Measurements from ENCODE around the gene PLIN5. TPM values are rescaled to one million over a fixed set of nuclear protein-coding genes. Genes with fewer than 3 reads are reported as not detected.

The PLIN5 gene
- polyA plus RNA-seq, 1 donor (not counting 4 experiments of a cell fraction or from before 2014, with no cell fraction given), result not detected

DNA sequence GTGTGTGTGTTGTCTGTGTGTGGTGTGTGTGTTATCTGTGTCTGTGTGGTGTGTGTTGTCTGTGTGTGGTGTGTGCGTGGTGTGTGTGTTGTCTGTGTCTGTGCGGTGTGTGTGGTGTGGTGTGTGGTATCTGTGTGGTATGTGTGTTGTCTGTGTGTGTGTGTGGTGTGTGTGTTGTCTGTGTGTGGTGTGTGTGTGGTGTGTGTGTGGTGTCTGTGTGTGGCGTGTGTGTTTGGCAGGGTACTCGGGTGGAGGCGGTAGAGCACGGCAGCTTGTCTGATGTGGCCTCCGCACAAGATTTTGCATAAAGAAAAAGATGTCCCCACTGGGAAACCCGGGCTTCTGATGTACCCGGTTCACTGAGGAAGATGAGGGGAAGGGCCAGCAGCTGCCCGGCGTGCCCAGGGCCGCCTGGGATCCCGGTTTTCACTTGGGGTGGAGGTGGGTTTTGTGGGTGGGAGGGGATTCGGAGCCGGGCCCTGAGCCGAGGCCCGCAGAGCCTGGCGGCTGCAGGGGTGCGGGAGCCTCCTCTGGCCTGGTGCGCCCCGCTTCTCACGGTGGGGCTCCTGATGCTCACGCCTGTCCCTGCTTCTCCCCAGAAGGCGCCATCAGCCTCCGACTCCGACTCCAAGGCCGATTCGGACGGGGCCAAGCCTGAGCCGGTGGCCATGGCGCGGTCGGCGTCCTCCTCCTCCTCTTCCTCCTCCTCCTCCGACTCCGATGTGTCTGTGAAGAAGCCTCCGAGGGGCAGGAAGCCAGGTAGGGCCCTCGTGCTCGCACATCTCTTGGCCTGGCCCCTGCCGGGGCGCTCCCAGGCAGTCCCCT is 41.7 kb downstream of the PLIN5 start:
- dilution Hi-C loops (cut with MboI; ENCODE audit: extremely low pct_ligation_motif_present, low sequenced_read_pairs), result no loop called here
- FAIRE-seq, result no peak

GRCh38 chr19:4492337-4493103 is 42.5 kb downstream of the PLIN5 start:
- H2AFZ ChIP-seq (ENCODE audit: control insufficient read depth, low read length), result no peak overlapping the region
- TF ChIP-seq EZH2 (IDR thresholded peaks at IDR 0.05; ENCODE audit: low read length), result no peak
- TF ChIP-seq, protein P1, sequence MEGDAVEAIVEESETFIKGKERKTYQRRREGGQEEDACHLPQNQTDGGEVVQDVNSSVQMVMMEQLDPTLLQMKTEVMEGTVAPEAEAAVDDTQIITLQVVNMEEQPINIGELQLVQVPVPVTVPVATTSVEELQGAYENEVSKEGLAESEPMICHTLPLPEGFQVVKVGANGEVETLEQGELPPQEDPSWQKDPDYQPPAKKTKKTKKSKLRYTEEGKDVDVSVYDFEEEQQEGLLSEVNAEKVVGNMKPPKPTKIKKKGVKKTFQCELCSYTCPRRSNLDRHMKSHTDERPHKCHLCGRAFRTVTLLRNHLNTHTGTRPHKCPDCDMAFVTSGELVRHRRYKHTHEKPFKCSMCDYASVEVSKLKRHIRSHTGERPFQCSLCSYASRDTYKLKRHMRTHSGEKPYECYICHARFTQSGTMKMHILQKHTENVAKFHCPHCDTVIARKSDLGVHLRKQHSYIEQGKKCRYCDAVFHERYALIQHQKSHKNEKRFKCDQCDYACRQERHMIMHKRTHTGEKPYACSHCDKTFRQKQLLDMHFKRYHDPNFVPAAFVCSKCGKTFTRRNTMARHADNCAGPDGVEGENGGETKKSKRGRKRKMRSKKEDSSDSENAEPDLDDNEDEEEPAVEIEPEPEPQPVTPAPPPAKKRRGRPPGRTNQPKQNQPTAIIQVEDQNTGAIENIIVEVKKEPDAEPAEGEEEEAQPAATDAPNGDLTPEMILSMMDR (optimal IDR thresholded peaks at IDR 0.05 in 1 of 3, IDR thresholded peaks at IDR 0.05 in 1 of 3, conservative IDR thresholded peaks at IDR 0.05 in 1 of 3; ENCODE audit: extremely low read depth in 1 of 3, insufficient read depth in 2 of 3, low read length in 3 of 3), result no peak
- H3K9ac ChIP-seq (ENCODE audit: control insufficient read depth, extremely low read depth, insufficient read depth, low read length), result no peak overlapping the region
- peaks cover 13 to 21% of the 10 kb centered on the region in 2 experiments for H3K36me3 ChIP-seq (ENCODE audit: control insufficient read depth in 2 of 2, extremely low read depth in 1 of 2, insufficient read depth in 2 of 2, low read length in 2 of 2)
- no peaks in the 10 kb centered on the region for H3K4me1 ChIP-seq (ENCODE audit: control insufficient read depth, extremely low read depth, insufficient read depth, low read length)
- H3K79me2 ChIP-seq (ENCODE audit: control insufficient read depth, insufficient read depth, low read length), result no peaks in the 10 kb centered on the region
- H3K4me3 ChIP-seq (ENCODE audit: control insufficient read depth in 2 of 3, extremely low read depth in 1 of 3, insufficient read depth in 2 of 3, low read depth in 1 of 3, low read length in 3 of 3), result no peak overlapping the region
- dilution Hi-C loops (cut with MboI; ENCODE audit: extremely low pct_ligation_motif_present, low sequenced_read_pairs), result no loop called here
- H3K9me1 ChIP-seq (ENCODE audit: control insufficient read depth, extremely low read depth, insufficient read depth, low read length), result no peaks in the 10 kb centered on the region
- H3K27me3 ChIP-seq (ENCODE audit: control insufficient read depth, extremely low read depth, insufficient read depth, low read length), result no peaks in the 10 kb centered on the region
- H3K9me3 ChIP-seq (ENCODE audit: control insufficient read depth, low read depth, low read length), result no peaks in the 10 kb centered on the region
- FAIRE-seq (peak; percentile 57), DNase-seq (ENCODE audit: low read depth, low spot score) (no peak)
- no peak overlapping the region for H3K4me2 ChIP-seq (ENCODE audit: control insufficient read depth, extremely low read depth, insufficient read depth, low read depth, low read length)
- no peaks in the 10 kb centered on the region for H4K20me1 ChIP-seq (ENCODE audit: control insufficient read depth, extremely low read depth, insufficient read depth, low read length)
- no peak overlapping the region for H3K27ac ChIP-seq (ENCODE audit: control insufficient read depth, insufficient read depth, low read length)

More for the DNA sequence above, 41.7 kb downstream of the PLIN5 start:
- Histone ChIP-seq H3K4me3 (ENCODE audit: control insufficient read depth in 2 of 3, extremely low read depth in 1 of 3, insufficient read depth in 2 of 3, low read depth in 1 of 3, low read length in 3 of 3) (no peak overlapping the region), H3K79me2 (ENCODE audit: control insufficient read depth, insufficient read depth, low read length) (no peaks in the 10 kb centered on the region), H3K36me3 (ENCODE audit: control insufficient read depth in 2 of 2, extremely low read depth in 1 of 2, insufficient read depth in 2 of 2, low read length in 2 of 2) (peaks cover 15 to 19% of the 10 kb centered on the region in 2 experiments), H3K4me2 (ENCODE audit: control insufficient read depth, extremely low read depth, insufficient read depth, low read depth, low read length) (no peak overlapping the region), H2AFZ (ENCODE audit: control insufficient read depth, low read length) (no peak overlapping the region), H3K9ac (ENCODE audit: control insufficient read depth, extremely low read depth, insufficient read depth, low read length) (no peak overlapping the region), H3K27me3 (ENCODE audit: control insufficient read depth, extremely low read depth, insufficient read depth, low read length) (no peaks in the 10 kb centered on the region), H3K27ac (ENCODE audit: control insufficient read depth, insufficient read depth, low read length) (no peak overlapping the region), H3K4me1 (ENCODE audit: control insufficient read depth, extremely low read depth, insufficient read depth, low read length) (no peaks in the 10 kb centered on the region), H3K9me1 (ENCODE audit: control insufficient read depth, extremely low read depth, insufficient read depth, low read length) (no peaks in the 10 kb centered on the region), H4K20me1 (ENCODE audit: control insufficient read depth, extremely low read depth, insufficient read depth, low read length) (no peaks in the 10 kb centered on the region), H3K9me3 (ENCODE audit: control insufficient read depth, low read depth, low read length) (no peaks in the 10 kb centered on the region)
- DNase-seq (ENCODE audit: low read depth, low spot score), result no peak
- TF ChIP-seq, protein P1 (optimal IDR thresholded peaks at IDR 0.05 in 1 of 3, IDR thresholded peaks at IDR 0.05 in 1 of 3, conservative IDR thresholded peaks at IDR 0.05 in 1 of 3; ENCODE audit: extremely low read depth in 1 of 3, insufficient read depth in 2 of 3, low read length in 3 of 3), result no peak
- no peak for TF ChIP-seq EZH2 (IDR thresholded peaks at IDR 0.05; ENCODE audit: low read length)

Measured in keratinocyte (primary cell).